Sciatic nerve (tissue), 2 donors: ENCODE measurements around the gene INHBB. TPM values are rescaled to one million over a fixed set of nuclear protein-coding genes. Genes with fewer than 3 reads are reported as not detected.

Experiments
- ATAC-seq: fragments of 200-7000 bp; cut with Tn5 transposase; one replicate; pipeline ENCODE4 v1.9.1; 2020; ENCODE audit warnings: mild to moderate bottlenecking, moderate library complexity
- DNase-seq: peaks from one replicate; pipeline ENCODE4 v3.0.0-alpha.2; 2020; ENCODE audit warnings: low spot score
- intact Hi-C: fragments of 100-400 bp; cut with DNase I; formaldehyde crosslinking; loops from one replicate; pipeline ENCODE4 v1.14.2; 2022
- total RNA-seq: library from RNA; stranded (reverse); fragmentation: NEBNext Ultra II Directional; extraction: Animal tissue kit (Norgen Biotek cat#: 25700); gene quantifications from one replicate; pipeline ENCODE4 v1.2.1, GENCODE V29; 2021
- donor health status: DM: no; HTN: no; CAD: no.
- donor health status: DM: no; HTN: no; CAD: no.

Gene INHBB
- total RNA-seq, 1 donor from 2014 or later = 37.4 TPM

GRCh38 chr2:120349440-120349921 is 3.5 kb downstream of the INHBB start:
- ATAC-seq (no peak), DNase-seq (no peak)
- intact Hi-C loops = loop anchor here (5.0 kb wide), 1 partner anchor 328 kb away; no protein-coding TSS in a partner anchor

- ATAC-seq = no peak
- intact Hi-C loops = no loop called here
- no peak for DNase-seq
Observed at GRCh38 chr2:120350080-120350479, 4.1 kb downstream of the INHBB start.

GRCh38 chr2:120350801-120351320 is 4.9 kb downstream of the INHBB start:
- ATAC-seq (no peak), DNase-seq (no peak)
- intact Hi-C loops = no loop called here

- no peak for ATAC-seq
- DNase-seq = no peak
- intact Hi-C loops = no loop called here
Observed at GRCh38 chr2:120352696-120353590, 7.0 kb downstream of the INHBB start.

GRCh38 chr2:120353591-120353898 is 7.6 kb downstream of the INHBB start:
- intact Hi-C loops = no loop called here
- no peak for DNase-seq

GRCh38 chr2:120353931-120354330 is 8.0 kb downstream of the INHBB start:
- ATAC-seq (no peak), DNase-seq (no peak)
- intact Hi-C loops = no loop called here

More at GRCh38 chr2:120353591-120353898, 7.6 kb downstream of the INHBB start:
- ATAC-seq = no peak

- intact Hi-C loops = no loop called here
- DNase-seq = no peak
- ATAC-seq = no peak
Observed at GRCh38 chr2:120354467-120354866, 8.5 kb downstream of the INHBB start.

GRCh38 chr2:120354935-120355779 is 9.2 kb downstream of the INHBB start:
- DNase-seq (no peak), ATAC-seq (no peak)
- intact Hi-C loops = no loop called here

GRCh38 chr2:120355780-120356266 is 9.9 kb downstream of the INHBB start:
- DNase-seq (no peak), ATAC-seq (no peak)
- intact Hi-C loops = no loop called here

- no peak for DNase-seq
- intact Hi-C loops = no loop called here
- no peak for ATAC-seq
Observed at GRCh38 chr2:120357768-120358167, 11.8 kb downstream of the INHBB start.

- no peak for ATAC-seq
- intact Hi-C loops = no loop called here
Observed at GRCh38 chr2:120358734-120359465, 13.0 kb downstream of the INHBB start.

GRCh38 chr2:120360307-120360855 is 14.4 kb downstream of the INHBB start:
- intact Hi-C loops = no loop called here
- no peak for ATAC-seq
- no peak for DNase-seq

More at GRCh38 chr2:120358734-120359465, 13.0 kb downstream of the INHBB start:
- DNase-seq = no peak

GRCh38 chr2:120362926-120363325 is 17.0 kb downstream of the INHBB start:
- ATAC-seq = no peak
- DNase-seq = no peak
- intact Hi-C loops = no loop called here

- ATAC-seq (no peak), DNase-seq (no peak)
- intact Hi-C loops = no loop called here
Observed at GRCh38 chr2:120365236-120365793, 19.4 kb downstream of the INHBB start.

GRCh38 chr2:120366698-120367097 is 20.8 kb downstream of the INHBB start:
- intact Hi-C loops = no loop called here
- ATAC-seq (no peak), DNase-seq (no peak)

- no peak for ATAC-seq
- intact Hi-C loops = no loop called here
Observed at GRCh38 chr2:120367221-120367620, 21.3 kb downstream of the INHBB start.

GRCh38 chr2:120367649-120368048 is 21.7 kb downstream of the INHBB start:
- intact Hi-C loops = no loop called here
- no peak for ATAC-seq
- no peak for DNase-seq

More at GRCh38 chr2:120367221-120367620, 21.3 kb downstream of the INHBB start:
- DNase-seq = no peak

- intact Hi-C loops = no loop called here
- no peak for ATAC-seq
- no peak for DNase-seq
Observed at GRCh38 chr2:120368086-120368485, 22.1 kb downstream of the INHBB start.
